ENCODE results near the gene CLDN8.
A peak's percentile ranks its signal among the peaks of the same experiment; 100 is the strongest.

Gene CLDN8

GRCh38 chr21:30233228-30234020 is 17.5 kb upstream of the CLDN8 start:
- no peak overlapping the region for H3K27ac ChIP-seq
- ChIA-PET POLR2A (ENCODE audit: low non-redundant PET) (no interaction called here), CTCF (interaction anchor here (0.6 to 0.7 kb wide), 2 partner anchors 94 to 498 kb away, joined by 3 to 4 read pairs; no protein-coding TSS in a partner anchor)
- no peak for DNase-seq (ENCODE audit: low spot score)
- TF ChIP-seq CTCF (conservative IDR thresholded peaks at IDR 0.05; ENCODE audit: low read depth) = no peak

- POLR2A ChIA-PET (ENCODE audit: low non-redundant PET) = no interaction called here
- no peak for DNase-seq (ENCODE audit: low spot score)
- TF ChIP-seq CTCF (conservative IDR thresholded peaks at IDR 0.05; ENCODE audit: low read depth) = no peak
Measured at GRCh38 chr21:30232011-30232410, 16.1 kb upstream of the CLDN8 start.

GRCh38 chr21:30227633-30228404 is 11.9 kb upstream of the CLDN8 start:
- CTCF ChIA-PET = interaction anchor here (0.7 kb wide), 1 partner anchor 184 kb away, joined by 3 read pairs; no protein-coding TSS in a partner anchor
- peak overlapping the region; percentile 81 for H3K27ac ChIP-seq
- no peak for TF ChIP-seq CTCF (conservative IDR thresholded peaks at IDR 0.05; ENCODE audit: low read depth)
- DNase-seq (ENCODE audit: low spot score) = peak; percentile 82
- POLR2A ChIA-PET (ENCODE audit: low non-redundant PET) = no interaction called here

More at GRCh38 chr21:30232011-30232410, 16.1 kb upstream of the CLDN8 start:
- CTCF ChIA-PET = no interaction called here
- no peak overlapping the region for H3K27ac ChIP-seq

- no peak for DNase-seq (ENCODE audit: low spot score)
- CTCF ChIA-PET = interaction anchor here (0.6 to 0.7 kb wide), 2 partner anchors 183 to 1135 kb away, joined by 3 to 4 read pairs; no protein-coding TSS in a partner anchor
- no peak overlapping the region for H3K27ac ChIP-seq
- POLR2A ChIA-PET (ENCODE audit: low non-redundant PET) = no interaction called here
- TF ChIP-seq CTCF (conservative IDR thresholded peaks at IDR 0.05; ENCODE audit: low read depth) = no peak
Measured at GRCh38 chr21:30227128-30227527, 11.2 kb upstream of the CLDN8 start.

GRCh38 chr21:30223596-30223995 is 7.7 kb upstream of the CLDN8 start:
- ChIA-PET CTCF (no interaction called here), POLR2A (ENCODE audit: low non-redundant PET) (no interaction called here)
- no peak for DNase-seq (ENCODE audit: low spot score)
- H3K27ac ChIP-seq = no peak overlapping the region
- no peak for TF ChIP-seq CTCF (conservative IDR thresholded peaks at IDR 0.05; ENCODE audit: low read depth)

GRCh38 chr21:30222724-30223123 is 6.8 kb upstream of the CLDN8 start:
- POLR2A ChIA-PET (ENCODE audit: low non-redundant PET) = no interaction called here
- CTCF ChIA-PET = no interaction called here
- no peak for TF ChIP-seq CTCF (conservative IDR thresholded peaks at IDR 0.05; ENCODE audit: low read depth)
- DNase-seq (ENCODE audit: low spot score) = no peak
- no peak overlapping the region for H3K27ac ChIP-seq

All from RWPE1 (cell line).